HG03558 (cell line): Measurements from ENCODE around the gene HOXD11.

Experiments used
- ATAC-seq: cut with Tn5 transposase; IDR thresholded peaks from one replicate; pipeline ENCODE4 v1.9.1; 2021; ENCODE audit warnings: moderate number of reproducible peaks; ENCODE audit not compliant: unreplicated experiment; ENCODE audit errors: extremely low read depth

HOXD11 gene

GRCh38 chr2:176103742-176104315 is 3.3 kb upstream of the HOXD11 start:
- ATAC-seq, result no peak

DNA sequence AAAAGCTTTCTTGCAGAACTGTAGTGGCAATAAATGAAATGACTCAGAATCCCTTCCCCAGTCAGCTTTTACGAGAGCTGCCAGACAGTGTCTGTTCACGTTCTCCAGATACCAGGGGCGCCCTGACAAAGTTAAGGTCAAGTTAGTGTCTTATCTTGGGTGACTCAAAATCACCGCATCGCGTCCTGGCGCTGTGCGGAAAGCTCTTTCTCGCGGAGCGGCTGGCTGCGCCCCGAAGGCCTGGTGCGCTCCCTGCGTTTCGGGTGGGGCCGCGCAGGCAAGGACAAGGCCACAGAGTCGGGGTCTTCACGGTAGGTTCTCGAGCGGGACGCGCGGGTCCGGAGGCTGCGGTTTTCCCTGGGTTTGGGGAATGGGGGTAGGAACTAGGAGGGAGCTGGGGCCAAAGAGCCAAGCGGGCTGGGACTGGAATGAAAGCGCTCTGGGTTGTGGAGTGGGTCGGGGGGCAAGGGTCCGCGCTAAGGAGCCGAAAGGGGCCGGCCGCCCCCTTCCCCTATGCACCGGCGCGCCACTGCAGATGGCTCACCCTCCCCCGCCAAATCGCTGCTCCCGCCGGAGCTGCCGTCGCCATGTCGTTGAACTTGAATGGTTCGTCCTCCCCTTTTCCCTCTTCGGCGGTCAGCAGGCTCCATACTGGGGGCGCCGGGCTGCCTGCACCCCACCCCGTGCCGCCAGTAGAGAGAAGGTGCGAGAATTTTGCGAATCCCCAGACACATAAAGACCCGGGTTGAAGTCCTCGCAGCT is 2.6 kb upstream of the HOXD11 start:
- ATAC-seq, result no peak

- no peak for ATAC-seq
Measured at GRCh38 chr2:176105078-176105729, 1.9 kb upstream of the HOXD11 start.

DNA sequence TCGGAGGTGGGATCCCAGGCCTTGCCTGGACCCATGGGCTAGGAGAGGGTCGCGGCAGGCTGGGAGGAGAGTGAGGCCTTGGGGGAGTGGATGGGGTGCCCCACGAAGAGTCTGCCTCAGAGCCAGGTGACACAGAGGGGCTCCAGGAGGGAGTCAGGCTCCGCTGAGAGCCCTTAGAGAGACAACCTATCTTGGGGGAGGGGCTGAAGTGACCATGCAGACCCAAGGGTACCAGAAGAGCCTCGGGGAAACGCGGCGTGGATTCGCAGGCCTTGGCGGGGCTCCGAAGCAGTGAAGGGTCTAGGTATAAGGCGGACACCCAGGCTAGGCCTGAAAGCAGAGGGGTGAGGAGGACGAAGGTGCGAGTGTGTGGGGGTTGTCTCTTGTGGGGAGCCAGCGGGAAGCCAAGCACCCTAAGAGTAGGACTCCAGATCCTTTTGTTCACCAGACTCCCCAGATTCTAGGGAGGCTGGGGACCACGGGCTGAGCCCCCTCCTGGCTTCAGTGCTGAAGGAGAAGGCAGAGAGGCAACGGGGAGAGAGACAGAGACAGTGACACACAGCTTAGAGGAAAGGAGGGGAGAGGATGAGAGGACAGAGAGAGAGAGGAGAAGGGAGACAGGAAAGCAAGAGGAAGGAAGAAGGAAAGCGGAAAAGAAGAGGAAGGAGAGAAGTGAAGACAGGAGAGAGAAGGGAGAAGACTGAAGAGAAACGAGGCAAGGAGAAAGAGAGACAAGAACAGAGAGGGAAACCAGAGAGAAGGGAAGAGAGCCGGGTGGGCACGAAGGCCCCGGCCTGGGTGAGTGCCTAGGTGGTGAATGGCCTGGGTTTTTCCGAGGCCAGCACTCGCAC is 1.1 kb upstream of the HOXD11 start:
- ATAC-seq, result no peak

DNA sequence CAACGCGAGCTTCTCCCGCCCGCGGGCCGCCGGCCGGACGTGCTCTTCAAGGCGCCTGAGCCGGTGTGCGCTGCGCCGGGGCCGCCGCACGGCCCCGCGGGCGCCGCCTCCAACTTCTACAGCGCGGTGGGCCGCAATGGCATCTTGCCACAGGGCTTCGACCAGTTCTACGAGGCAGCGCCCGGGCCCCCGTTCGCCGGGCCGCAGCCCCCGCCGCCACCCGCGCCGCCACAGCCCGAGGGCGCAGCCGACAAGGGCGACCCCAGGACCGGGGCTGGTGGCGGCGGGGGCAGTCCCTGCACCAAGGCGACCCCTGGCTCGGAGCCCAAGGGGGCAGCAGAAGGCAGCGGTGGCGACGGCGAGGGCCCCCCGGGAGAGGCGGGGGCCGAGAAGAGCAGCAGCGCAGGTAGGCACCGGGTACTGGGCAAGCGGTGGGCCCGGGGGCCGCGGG is 676 bp downstream of the HOXD11 start:
- no peak for ATAC-seq

DNA sequence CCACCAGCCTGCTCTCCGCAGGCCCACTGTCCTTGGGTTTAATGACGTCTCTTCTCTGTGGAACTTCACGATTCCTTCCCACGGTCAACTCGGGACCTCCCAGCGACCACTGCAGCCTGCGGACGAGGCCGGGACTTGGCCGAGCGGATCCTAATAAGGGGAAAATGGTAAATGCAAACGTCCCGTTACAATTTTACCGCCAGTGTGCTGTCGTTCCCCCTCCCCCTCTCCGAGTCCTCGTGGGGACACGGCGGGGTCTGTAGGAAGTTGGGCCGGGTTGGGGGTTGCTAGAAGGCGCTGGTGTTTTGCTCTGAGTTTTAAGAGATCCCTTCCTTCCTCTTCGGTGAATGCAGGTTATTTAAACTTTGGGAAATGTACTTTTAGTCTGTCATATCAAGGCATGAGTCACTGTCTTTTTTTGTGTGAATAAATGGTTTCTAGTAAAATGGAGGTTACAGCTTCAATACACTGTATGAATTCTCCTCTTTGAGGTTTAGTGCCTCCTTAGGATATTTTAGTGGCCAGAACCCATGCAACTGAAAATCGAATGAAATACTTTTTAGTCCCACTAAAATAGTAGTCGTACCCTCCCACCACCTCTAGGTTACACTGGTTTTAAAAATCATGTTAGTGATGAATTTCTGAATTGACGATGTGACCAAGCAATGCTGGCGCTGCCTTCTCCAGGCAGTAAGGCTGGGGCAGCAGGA is 2.3 kb downstream of the HOXD11 start:
- no peak for ATAC-seq

GRCh38 chr2:176109946-176110345 is 2.9 kb downstream of the HOXD11 start:
- ATAC-seq, result no peak

- ATAC-seq, result no peak
Measured at GRCh38 chr2:176110415-176111308, 3.6 kb downstream of the HOXD11 start.

DNA sequence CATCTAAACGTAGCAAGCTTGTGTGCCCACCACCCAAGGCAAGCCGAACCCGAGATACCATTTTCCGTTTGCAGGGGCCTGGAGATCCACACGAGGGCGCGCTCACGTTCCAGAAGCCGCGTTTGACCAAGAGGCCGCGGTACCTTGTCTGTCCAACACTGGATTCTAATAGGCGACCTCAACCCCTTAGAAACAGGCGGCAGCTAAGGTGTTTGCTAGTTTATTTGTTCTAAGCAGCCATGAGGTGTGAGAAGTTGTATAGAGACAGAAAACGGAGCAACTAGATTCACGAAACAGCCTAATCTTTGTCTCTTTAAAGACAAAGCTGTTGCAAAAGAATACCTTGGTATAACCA is 4.2 kb downstream of the HOXD11 start:
- ATAC-seq, result no peak

GRCh38 chr2:176111846-176112374 is 4.8 kb downstream of the HOXD11 start:
- ATAC-seq, result no peak

DNA sequence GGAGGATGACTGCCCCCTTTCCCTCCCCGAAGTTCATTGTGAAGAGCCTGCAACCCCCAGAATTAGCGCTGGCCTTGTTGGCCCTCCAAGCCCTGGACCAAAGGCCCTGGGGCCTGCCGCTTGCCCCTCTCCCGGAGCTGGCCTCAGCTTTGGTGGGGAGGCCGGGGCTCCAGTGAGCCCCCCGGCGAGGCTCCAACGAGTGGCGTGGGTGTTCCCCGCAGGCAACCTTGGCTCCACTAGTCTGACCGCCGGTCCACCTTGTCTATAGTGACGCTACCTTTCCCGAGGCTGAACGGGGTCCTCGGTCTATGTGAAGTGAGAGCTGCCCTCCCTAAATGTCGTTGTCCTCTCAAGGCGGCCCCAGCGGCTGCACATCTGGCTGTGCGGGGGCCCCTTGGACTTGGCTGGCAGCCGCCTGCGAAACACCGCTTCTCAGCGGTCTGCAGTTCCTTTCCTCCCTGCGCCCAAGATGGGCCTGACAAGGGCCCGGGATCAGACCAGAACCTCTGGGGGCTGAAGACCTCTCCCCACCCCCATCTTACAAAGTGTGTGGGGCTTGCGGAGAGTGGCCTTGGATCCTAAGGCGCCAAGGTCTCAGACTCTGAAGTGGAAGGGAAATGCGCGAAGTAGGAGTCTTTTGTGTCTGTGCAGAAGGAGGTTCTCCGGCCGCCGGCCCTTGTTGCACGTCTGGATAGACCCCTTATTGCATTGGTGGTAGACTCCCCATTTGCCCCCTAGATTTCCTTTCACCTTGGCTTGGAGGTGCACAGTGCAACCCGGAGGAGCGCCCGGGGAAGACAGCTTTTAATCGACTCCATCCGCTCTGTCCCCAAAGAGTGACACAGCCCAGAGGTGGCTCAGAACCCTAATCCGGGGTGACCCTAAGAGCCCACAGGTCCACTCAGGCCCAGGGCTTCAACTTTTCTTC is 5.6 kb downstream of the HOXD11 start:
- ATAC-seq, result no peak

DNA sequence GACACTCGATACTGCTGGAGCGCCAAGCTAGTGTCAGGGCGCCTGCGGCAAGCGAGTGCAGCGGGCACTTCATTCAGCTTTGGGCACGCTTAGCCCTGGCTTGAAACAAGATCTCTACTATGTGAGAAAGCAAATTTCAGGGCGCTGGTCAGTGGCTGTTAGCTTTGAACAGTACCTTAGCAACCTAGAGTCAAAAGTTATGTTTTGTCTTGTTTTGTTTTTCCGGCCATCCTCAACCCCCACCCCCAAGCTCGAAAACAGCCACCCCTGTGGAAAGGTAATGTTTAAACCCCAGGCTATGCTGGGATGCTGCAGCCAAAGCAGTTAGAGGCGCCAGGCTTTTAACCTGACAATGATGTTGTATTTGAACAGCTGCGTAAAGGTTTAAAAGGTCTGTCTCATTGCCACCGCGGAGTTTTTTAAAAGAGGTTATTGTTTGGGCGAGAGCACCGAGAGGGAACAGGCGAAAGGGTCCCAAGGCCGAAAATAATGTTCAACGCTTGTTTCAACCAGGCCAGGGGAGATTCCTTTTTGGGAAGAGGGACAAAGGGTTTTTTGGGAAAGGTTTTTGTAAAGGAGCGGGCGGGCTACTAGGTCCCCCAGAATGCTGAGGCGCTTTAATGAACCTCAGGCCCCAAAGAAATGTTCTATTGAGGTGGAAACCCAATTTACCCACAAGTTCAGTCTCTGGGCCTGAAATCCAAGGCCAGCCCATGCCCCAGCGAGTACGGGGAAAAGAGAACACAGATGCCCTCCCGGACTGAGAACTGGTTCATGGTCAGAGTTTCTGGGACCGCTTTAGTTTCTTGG is 7.2 kb downstream of the HOXD11 start:
- no peak for ATAC-seq

- ATAC-seq, result no peak
Measured at GRCh38 chr2:176114930-176115625, 8.0 kb downstream of the HOXD11 start.

- ATAC-seq, result no peak
Measured at GRCh38 chr2:176115883-176116813, 9.1 kb downstream of the HOXD11 start, which contains the start of gene HOXD10. Gene HOXD10 (plus strand): TSS chr2:176116778. CDS start chr2:176116834, 56 bp downstream.

GRCh38 chr2:176117162-176117822 is 10.2 kb downstream of the HOXD11 start:
- ATAC-seq, result no peak
